GM12864 (cell line): ENCODE results near the gene CTXND1.

Source experiments
- DNase-seq: peaks from one replicate; pipeline ENCODE4 v3.0.0-alpha.2; 2011; ENCODE audit warnings: low read depth
- H3K4me3 ChIP-seq: 2 replicates; pipeline ENCODE4 v1.5.1; 2011; ENCODE audit warnings: mild to moderate bottlenecking, low read depth, low read length, control low read depth
- CTCF ChIP-seq: IDR thresholded peaks from 2 replicates; pipeline ENCODE4 v1.5.1; 2011; ENCODE audit warnings: low read depth, mild to moderate bottlenecking, moderate library complexity, low read length, control low read depth, inconsistent platforms; ENCODE audit errors: missing control alignments

CTXND1 gene

DNA sequence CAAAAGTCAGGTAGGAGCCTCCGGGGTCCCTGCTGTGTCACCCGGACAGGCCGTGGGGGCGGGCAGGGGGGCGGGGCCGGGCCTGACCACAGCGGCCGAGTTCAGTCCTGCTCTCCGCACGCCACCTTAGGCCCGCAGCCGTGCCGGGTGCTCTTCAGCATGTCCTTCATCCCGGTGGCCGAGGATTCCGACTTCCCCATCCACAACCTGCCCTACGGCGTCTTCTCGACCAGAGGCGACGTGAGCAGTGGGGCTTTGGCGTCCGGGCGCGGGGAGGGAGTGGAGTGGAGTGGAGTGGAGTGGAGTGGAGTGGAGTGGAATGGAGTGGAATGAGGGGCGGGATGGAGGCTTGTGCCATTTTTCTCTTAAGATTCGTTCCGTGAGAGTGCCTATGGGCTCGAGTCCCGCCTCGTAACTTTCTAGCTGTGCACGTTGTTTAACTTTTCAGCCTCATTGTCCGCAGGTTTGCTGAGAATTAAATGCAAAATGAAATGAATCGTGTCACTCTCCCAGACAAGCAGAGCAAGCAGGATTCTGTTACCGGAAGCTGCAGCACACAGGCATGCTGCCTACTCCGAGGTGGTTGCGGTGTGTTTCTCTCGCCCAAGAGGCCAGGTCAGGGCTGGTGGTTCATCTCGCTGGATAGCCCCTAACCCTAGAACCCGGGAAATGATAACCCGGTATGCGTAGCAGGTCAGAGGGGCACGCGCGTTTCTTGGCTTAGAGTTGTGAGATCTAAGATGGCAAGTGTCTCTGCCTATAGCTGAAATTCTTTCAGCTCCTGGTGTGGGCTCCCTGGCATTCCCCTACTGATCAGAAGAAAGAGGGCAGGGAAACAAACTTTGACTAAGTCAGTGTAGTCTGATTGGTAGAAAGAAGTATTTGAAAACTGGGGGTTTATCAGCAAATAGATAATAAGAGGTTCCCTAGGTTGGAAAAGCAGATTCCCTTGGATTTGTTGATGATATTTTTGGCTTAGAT is 98.8 kb downstream of the CTXND1 start, which contains the start of gene FAH:
TSS of gene FAH (plus strand) at position 104 of the 981 bp plus-strand sequence. CDS start at position 160, 56 bp downstream.
- peak; percentile 34 for DNase-seq
- no peak for TF ChIP-seq CTCF
- H3K4me3 ChIP-seq: peak within 1 kb of the TSS; percentile 83

- TF ChIP-seq CTCF: no peak
- peak overlapping the region; percentile 83 for H3K4me3 ChIP-seq
- peak; percentile 75 for DNase-seq
Observed at GRCh38 chr15:80152180-80152895, 99.7 kb downstream of the CTXND1 start.

DNA sequence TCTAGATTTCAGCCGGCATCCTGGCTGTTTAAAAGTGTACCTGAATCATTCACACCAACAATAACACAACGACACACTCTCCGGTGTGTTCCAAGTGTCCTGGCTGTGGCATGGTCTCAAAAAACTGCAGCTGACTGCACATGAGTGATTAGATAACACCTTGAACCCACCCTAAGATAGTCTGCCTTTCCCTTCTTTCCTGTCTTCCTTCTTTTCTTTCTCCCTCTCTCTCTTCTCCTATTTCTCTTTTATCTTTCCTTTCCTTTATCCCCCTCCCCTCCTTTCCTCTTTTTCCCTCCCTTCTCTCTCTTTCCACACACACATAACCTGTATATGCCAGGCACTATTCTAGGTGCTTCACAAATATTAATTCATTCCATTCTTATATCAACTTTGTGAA is 100.4 kb downstream of the CTXND1 start:
- DNase-seq: no peak
- H3K4me3 ChIP-seq: no peak overlapping the region
- no peak for TF ChIP-seq CTCF

DNA sequence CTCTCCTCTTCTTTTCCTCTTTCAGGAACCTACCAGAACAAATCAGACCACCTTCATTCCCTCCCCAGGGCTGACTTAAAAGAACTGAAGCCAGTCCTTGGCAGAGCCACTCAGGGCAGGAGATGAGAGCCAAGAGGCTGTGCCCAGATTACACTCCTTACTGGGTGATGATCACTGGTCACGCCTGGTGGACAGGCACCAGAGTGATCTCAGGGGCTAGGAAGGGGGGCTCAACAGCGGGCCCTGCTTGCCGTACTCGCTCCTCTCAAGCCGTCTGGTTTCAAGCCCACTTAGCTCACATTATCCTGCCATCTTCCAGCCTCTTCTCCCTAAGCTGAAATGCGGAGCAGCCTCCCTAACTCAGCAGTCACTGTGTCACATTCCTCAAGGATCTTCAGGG is 100.9 kb downstream of the CTXND1 start:
- DNase-seq: no peak
- no peak for TF ChIP-seq CTCF
- no peak overlapping the region for H3K4me3 ChIP-seq
